Measurements from ENCODE around the gene HAO1. TPM values are rescaled to one million over a fixed set of nuclear protein-coding genes. Genes with fewer than 3 reads are reported as not detected.

HAO1 gene
- total and polyA plus RNA-seq, 2 of the 4 experiments (the other 2 are of a cell fraction), result not detected

DNA sequence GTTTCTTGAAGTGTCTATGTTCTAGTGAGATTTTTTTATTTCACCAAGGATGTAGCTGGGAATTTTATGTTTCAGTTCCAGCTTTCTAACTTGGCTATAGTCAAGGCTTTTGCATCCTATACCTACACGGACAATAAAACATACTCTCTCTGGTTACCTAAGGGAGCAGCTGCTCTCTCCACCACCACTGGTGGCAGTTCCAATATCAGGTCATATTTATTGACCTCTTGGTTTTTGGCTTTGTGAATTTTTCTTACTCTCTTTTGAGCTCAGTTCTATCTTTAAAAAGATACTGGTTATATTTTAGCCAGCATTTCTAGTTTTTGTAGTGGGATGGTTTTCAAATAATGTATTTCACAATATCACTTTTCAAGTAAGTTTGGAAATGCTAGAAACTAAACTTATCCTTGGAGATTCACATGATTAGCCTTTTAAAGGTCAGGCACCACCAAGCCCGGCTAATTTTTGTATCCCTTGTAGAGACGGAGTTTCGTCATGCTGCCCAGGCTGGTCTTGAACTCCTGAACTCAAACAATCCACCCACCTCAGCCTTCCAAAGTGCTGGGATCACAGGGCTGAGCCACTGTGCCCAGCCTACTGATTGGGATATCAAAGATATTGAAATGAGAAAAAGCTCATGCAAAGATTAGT lies 34.7 kb upstream of the HAO1 start:
- in situ Hi-C loops (cut with MboI; ENCODE audit: low sequenced_read_pairs), result no loop called here

More for the DNA sequence above, 34.7 kb upstream of the HAO1 start:
- no peak overlapping the region for H3K14ac ChIP-seq (replicated peaks; ENCODE audit: low read depth, low read length)
- no peak overlapping the region for H3K23ac ChIP-seq (ENCODE audit: low read depth, low read length)
- ChIA-PET POLR2A (ENCODE audit: unreplicated experiment) (no interaction called here), CTCF (interaction anchor here (0.5 kb wide), 1 partner anchor 746 kb away, joined by 3 read pairs; no protein-coding TSS in a partner anchor)
- intact Hi-C loops (cut with micrococcal nuclease) (no loop called here), dilution Hi-C loops (cut with HindIII; ENCODE audit: low sequenced_read_pairs, unreplicated experiment) (no loop called here)
- H3K4me1 ChIP-seq (ENCODE audit: control insufficient read depth, insufficient read depth, low read length), result no peaks in the 10 kb centered on the region
- H3K27me3 ChIP-seq (ENCODE audit: control insufficient read depth, insufficient read depth, low read length), result peaks cover 6% of the 10 kb centered on the region; the same call in 1 of the 2 replicates
- no peaks in the 10 kb centered on the region for H4K20me1 ChIP-seq (ENCODE audit: insufficient read depth, low read length)
- H4K8ac ChIP-seq (ENCODE audit: low read depth in 2 of 2, low read length in 2 of 2), result no peak overlapping the region
- ATAC-seq (ENCODE audit: low read depth), result no peak
- H3K27ac ChIP-seq (ENCODE audit: insufficient read depth, low read length), result no peak overlapping the region
- no peak overlapping the region for H2BK5ac ChIP-seq (ENCODE audit: low read depth, low read length, poor library complexity, severe bottlenecking)
- H2AK9ac ChIP-seq (replicated peaks; ENCODE audit: low read depth, low read length, poor library complexity), result no peak overlapping the region
- H2AK5ac ChIP-seq (ENCODE audit: low read depth, low read length), result no peak overlapping the region
- no peak overlapping the region for H3K9ac ChIP-seq (ENCODE audit: low read depth, low read length)
- H3K36me3 ChIP-seq (ENCODE audit: control insufficient read depth, insufficient read depth, low read length), result no peaks in the 10 kb centered on the region
- H2BK120ac ChIP-seq (ENCODE audit: low read depth, low read length), result no peak overlapping the region
- H3K4ac ChIP-seq (ENCODE audit: low read depth, low read length), result no peak overlapping the region
- TF ChIP-seq CEBPB (IDR thresholded peaks at IDR 0.05; ENCODE audit: low read depth, low read length) (peak; percentile 52; the same call in 1 of the 2 replicates), RFX5 (IDR thresholded peaks at IDR 0.05; ENCODE audit: low read depth, low read length) (no peak)
- TF ChIP-seq, protein P1, sequence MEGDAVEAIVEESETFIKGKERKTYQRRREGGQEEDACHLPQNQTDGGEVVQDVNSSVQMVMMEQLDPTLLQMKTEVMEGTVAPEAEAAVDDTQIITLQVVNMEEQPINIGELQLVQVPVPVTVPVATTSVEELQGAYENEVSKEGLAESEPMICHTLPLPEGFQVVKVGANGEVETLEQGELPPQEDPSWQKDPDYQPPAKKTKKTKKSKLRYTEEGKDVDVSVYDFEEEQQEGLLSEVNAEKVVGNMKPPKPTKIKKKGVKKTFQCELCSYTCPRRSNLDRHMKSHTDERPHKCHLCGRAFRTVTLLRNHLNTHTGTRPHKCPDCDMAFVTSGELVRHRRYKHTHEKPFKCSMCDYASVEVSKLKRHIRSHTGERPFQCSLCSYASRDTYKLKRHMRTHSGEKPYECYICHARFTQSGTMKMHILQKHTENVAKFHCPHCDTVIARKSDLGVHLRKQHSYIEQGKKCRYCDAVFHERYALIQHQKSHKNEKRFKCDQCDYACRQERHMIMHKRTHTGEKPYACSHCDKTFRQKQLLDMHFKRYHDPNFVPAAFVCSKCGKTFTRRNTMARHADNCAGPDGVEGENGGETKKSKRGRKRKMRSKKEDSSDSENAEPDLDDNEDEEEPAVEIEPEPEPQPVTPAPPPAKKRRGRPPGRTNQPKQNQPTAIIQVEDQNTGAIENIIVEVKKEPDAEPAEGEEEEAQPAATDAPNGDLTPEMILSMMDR (conservative IDR thresholded peaks at IDR 0.05; ENCODE audit: low read depth, low read length), result no peak
- H3K18ac ChIP-seq (ENCODE audit: low read depth, low read length), result no peak overlapping the region
- no peak overlapping the region for H4K91ac ChIP-seq (ENCODE audit: insufficient read depth, low read depth, low read length)
- no peak for DNase-seq
- H3K4me3 ChIP-seq (ENCODE audit: insufficient read depth, low read depth, low read length), result no peak overlapping the region
- H3K56ac ChIP-seq (ENCODE audit: extremely low read depth, insufficient read depth, low read length), result no peak overlapping the region
- no peaks in the 10 kb centered on the region for H3K79me1 ChIP-seq (ENCODE audit: low read depth in 1 of 2, low read length in 2 of 2)
- no peaks in the 10 kb centered on the region for H3K9me1 ChIP-seq (ENCODE audit: insufficient read depth, low read length)
- 80% methylated on average over 3 of the region's 4 CpGs; no CpG with 5 or more reads in 1 of the 2 experiments for WGBS, 2 experiments (ENCODE audit: extremely low coverage in 2 of 2, insufficient read length in 1 of 2)
- no peak overlapping the region for H2AFZ ChIP-seq (replicated peaks; ENCODE audit: low read length, poor library complexity)
- BruUV-seq (replicated peaks), result no TSS peak
- no peak overlapping the region for H4K5ac ChIP-seq (ENCODE audit: low read depth, low read length)
- H3K4me2 ChIP-seq (ENCODE audit: low read depth, low read length), result no peak overlapping the region
- no peak overlapping the region for H2BK15ac ChIP-seq (ENCODE audit: low read depth, low read length)
- H2BK20ac ChIP-seq (ENCODE audit: low read depth, low read length), result no peak overlapping the region
- H3K9me3 ChIP-seq (ENCODE audit: control insufficient read depth, insufficient read depth, low read length), result no peaks in the 10 kb centered on the region

All from IMR-90 (cell line).